HepG2 (cell line): ENCODE data around the gene MLX. TPM values are rescaled to one million over a fixed set of nuclear protein-coding genes. Genes with fewer than 3 reads are reported as not detected.

Experiments
- CEBPG ChIP-seq: IDR thresholded peaks from 2 replicates; pipeline ENCODE4 v1.6.1; 2016
- MYC ChIP-seq: sonication (generic); formaldehyde crosslinking; IDR thresholded peaks from 2 replicates; pipeline ENCODE4 v1.9.0; 2021; ENCODE audit warnings: missing genetic modification reagents, borderline replicate concordance
- NR2C2 ChIP-seq: sonication (generic); formaldehyde crosslinking; IDR thresholded peaks from 2 replicates; pipeline ENCODE4 v1.4.0; 2020; ENCODE audit warnings: missing genetic modification reagents, mild to moderate bottlenecking, moderate library complexity, borderline replicate concordance
- ZBTB3 ChIP-seq: sonication (generic); formaldehyde crosslinking; IDR thresholded peaks from 2 replicates; pipeline ENCODE4 v1.4.0; 2020; ENCODE audit warnings: low read depth, mild to moderate bottlenecking, moderate library complexity, missing genetic modification reagents, borderline replicate concordance
- ZNF17 ChIP-seq: sonication (generic); formaldehyde crosslinking; IDR thresholded peaks from 2 replicates; pipeline ENCODE4 v1.5.0; 2020; ENCODE audit warnings: mild to moderate bottlenecking, missing genetic modification reagents
- ZNF83 ChIP-seq: sonication (generic); formaldehyde crosslinking; IDR thresholded peaks from 2 replicates; pipeline ENCODE4 v1.4.0; 2020; ENCODE audit warnings: missing genetic modification reagents, mild to moderate bottlenecking, borderline replicate concordance
- ZNF841 ChIP-seq: sonication (generic); formaldehyde crosslinking; IDR thresholded peaks from 2 replicates; pipeline ENCODE4 v1.8.1; 2023; ENCODE audit warnings: missing genetic modification reagents, borderline replicate concordance
- ZNF878 ChIP-seq: sonication (generic); formaldehyde crosslinking; IDR thresholded peaks from 2 replicates; pipeline ENCODE4 v1.8.1; 2023; ENCODE audit warnings: mild to moderate bottlenecking, missing genetic modification reagents, moderate library complexity
- polyA plus RNA-seq, 8 experiments: library from polyadenylated mRNA; depleted of rRNA in 3 of 8; stranded (reverse) in 7 of 8; unstranded in 1 of 8; fragments of >200 nt; fragmentation: Illumina TruSeq in 4 of 8; extraction: Trizol in 4 of 8; gene quantifications; 2 replicates each; pipeline versions ENCODE4 v1.2.1 to v1.2.3, GENCODE V29; 2011 to 2016; ENCODE audit warnings: low read depth in 4 of 8, missing spikeins in 1 of 8, mixed read lengths in 1 of 8; ENCODE audit not compliant: insufficient read depth in 1 of 8
- total RNA-seq, 5 experiments: library from RNA; depleted of rRNA; stranded (reverse); fragments of >200 nt; fragmentation: Illumina TruSeq; extraction: Trizol; gene quantifications; 2 replicates each; pipeline ENCODE4 v1.2.3, GENCODE V29; 2016; ENCODE audit warnings: low read depth in 1 of 5
- TF ChIP-seq, protein P1 (sequence below): sonication (generic); formaldehyde crosslinking; IDR thresholded peaks from 2 replicates; pipeline ENCODE4 v1.5.0; 2020; ENCODE audit warnings: mild to moderate bottlenecking, missing genetic modification reagents
- TF ChIP-seq, protein P2 (sequence below): sonication (generic); formaldehyde crosslinking; conservative IDR thresholded peaks from 2 replicates; pipeline ENCODE4 v1.4.0; 2020; ENCODE audit warnings: missing genetic modification reagents
- TF ChIP-seq, protein P3 (sequence below): sonication (generic); formaldehyde crosslinking; IDR thresholded peaks from 2 replicates; pipeline ENCODE4 v1.4.0; 2020; ENCODE audit warnings: missing genetic modification reagents, borderline replicate concordance
- TF ChIP-seq, protein P4 (sequence below): sonication (generic); formaldehyde crosslinking; IDR thresholded peaks from 2 replicates; pipeline ENCODE4 v1.4.0; 2020; ENCODE audit warnings: missing genetic modification reagents
- TF ChIP-seq, protein P5 (sequence below): sonication (generic); formaldehyde crosslinking; conservative IDR thresholded peaks from 2 replicates; pipeline ENCODE4 v1.8.0; 2022; ENCODE audit warnings: low read depth, missing genetic modification reagents
- TF ChIP-seq, protein P6 (sequence below): sonication (generic); formaldehyde crosslinking; IDR thresholded peaks from 2 replicates; pipeline ENCODE4 v1.5.0; 2020; ENCODE audit warnings: missing genetic modification reagents

Gene MLX
- total and polyA plus RNA-seq, 2 of the 13 experiments (the other 11 are each of a cell fraction or from before 2014, with no cell fraction given): 38.9 to 74.4 TPM

DNA sequence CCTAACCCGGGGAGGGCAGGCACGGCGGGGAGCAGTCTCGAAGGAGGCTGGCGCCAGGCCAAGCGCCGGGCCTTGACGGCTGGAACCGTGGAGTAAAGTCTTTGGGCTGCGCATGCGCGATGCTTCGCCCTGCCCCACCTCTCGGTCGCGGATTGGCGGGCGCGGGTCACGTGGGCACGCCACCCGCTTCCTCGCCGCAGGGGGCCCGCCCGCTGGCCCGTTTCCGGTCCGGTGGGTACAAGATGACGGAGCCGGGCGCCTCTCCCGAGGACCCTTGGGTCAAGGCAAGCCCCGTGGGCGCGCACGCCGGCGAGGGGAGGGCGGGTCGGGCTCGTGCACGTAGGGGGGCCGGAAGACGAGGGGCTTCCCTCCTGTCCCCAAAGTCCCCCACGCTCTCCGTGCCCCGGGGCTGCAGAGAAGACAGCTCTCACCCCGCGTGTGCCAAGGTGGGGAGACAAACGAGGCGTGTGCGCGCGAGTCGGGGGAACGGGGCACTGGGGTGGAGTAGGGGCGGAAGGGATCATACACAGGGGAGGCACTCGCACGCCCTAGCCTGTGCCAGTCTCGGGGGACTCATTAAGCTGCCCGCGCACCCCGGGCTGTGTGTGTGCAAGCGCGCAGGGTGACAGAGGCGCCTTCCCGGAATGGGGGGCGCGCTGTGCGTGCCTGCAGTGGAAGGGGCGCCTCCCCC, at the start of gene MLX (continued):
- TF ChIP-seq ZNF841 (CRISPR knock-in tag) (no peak; the same call in 1 of the 2 replicates), ZNF83 (CRISPR knock-in tag) (peak; percentile 49; the same call in 1 of the 2 replicates), ZBTB3 (CRISPR knock-in tag) (peak; percentile 81; the same call in 1 of the 2 replicates), MYC (CRISPR knock-in tag) (peak; percentile 90), CEBPG (CRISPR knock-in tag) (no peak), NR2C2 (CRISPR knock-in tag) (peak; percentile 89), ZNF878 (CRISPR knock-in tag) (no peak), ZNF17 (CRISPR knock-in tag) (no peak)
- TF ChIP-seq, protein P1, sequence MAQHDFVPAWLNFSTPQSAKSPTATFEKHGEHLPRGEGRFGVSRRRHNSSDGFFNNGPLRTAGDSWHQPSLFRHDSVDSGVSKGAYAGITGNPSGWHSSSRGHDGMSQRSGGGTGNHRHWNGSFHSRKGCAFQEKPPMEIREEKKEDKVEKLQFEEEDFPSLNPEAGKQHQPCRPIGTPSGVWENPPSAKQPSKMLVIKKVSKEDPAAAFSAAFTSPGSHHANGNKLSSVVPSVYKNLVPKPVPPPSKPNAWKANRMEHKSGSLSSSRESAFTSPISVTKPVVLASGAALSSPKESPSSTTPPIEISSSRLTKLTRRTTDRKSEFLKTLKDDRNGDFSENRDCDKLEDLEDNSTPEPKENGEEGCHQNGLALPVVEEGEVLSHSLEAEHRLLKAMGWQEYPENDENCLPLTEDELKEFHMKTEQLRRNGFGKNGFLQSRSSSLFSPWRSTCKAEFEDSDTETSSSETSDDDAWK: no peak
- TF ChIP-seq, protein P2, sequence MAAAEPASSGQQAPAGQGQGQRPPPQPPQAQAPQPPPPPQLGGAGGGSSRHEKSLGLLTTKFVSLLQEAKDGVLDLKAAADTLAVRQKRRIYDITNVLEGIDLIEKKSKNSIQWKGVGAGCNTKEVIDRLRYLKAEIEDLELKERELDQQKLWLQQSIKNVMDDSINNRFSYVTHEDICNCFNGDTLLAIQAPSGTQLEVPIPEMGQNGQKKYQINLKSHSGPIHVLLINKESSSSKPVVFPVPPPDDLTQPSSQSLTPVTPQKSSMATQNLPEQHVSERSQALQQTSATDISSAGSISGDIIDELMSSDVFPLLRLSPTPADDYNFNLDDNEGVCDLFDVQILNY (CRISPR knock-in tag): no peak
- TF ChIP-seq, protein P3, sequence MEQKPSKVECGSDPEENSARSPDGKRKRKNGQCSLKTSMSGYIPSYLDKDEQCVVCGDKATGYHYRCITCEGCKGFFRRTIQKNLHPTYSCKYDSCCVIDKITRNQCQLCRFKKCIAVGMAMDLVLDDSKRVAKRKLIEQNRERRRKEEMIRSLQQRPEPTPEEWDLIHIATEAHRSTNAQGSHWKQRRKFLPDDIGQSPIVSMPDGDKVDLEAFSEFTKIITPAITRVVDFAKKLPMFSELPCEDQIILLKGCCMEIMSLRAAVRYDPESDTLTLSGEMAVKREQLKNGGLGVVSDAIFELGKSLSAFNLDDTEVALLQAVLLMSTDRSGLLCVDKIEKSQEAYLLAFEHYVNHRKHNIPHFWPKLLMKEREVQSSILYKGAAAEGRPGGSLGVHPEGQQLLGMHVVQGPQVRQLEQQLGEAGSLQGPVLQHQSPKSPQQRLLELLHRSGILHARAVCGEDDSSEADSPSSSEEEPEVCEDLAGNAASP (CRISPR knock-in tag): peak; percentile 39; the same call in 1 of the 2 replicates
- TF ChIP-seq, protein P4, sequence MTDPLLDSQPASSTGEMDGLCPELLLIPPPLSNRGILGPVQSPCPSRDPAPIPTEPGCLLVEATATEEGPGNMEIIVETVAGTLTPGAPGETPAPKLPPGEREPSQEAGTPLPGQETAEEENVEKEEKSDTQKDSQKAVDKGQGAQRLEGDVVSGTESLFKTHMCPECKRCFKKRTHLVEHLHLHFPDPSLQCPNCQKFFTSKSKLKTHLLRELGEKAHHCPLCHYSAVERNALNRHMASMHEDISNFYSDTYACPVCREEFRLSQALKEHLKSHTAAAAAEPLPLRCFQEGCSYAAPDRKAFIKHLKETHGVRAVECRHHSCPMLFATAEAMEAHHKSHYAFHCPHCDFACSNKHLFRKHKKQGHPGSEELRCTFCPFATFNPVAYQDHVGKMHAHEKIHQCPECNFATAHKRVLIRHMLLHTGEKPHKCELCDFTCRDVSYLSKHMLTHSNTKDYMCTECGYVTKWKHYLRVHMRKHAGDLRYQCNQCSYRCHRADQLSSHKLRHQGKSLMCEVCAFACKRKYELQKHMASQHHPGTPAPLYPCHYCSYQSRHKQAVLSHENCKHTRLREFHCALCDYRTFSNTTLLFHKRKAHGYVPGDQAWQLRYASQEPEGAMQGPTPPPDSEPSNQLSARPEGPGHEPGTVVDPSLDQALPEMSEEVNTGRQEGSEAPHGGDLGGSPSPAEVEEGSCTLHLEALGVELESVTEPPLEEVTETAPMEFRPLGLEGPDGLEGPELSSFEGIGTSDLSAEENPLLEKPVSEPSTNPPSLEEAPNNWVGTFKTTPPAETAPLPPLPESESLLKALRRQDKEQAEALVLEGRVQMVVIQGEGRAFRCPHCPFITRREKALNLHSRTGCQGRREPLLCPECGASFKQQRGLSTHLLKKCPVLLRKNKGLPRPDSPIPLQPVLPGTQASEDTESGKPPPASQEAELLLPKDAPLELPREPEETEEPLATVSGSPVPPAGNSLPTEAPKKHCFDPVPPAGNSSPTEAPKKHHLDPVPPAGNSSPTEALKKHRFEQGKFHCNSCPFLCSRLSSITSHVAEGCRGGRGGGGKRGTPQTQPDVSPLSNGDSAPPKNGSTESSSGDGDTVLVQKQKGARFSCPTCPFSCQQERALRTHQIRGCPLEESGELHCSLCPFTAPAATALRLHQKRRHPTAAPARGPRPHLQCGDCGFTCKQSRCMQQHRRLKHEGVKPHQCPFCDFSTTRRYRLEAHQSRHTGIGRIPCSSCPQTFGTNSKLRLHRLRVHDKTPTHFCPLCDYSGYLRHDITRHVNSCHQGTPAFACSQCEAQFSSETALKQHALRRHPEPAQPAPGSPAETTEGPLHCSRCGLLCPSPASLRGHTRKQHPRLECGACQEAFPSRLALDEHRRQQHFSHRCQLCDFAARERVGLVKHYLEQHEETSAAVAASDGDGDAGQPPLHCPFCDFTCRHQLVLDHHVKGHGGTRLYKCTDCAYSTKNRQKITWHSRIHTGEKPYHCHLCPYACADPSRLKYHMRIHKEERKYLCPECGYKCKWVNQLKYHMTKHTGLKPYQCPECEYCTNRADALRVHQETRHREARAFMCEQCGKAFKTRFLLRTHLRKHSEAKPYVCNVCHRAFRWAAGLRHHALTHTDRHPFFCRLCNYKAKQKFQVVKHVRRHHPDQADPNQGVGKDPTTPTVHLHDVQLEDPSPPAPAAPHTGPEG (CRISPR knock-in tag): no peak
- TF ChIP-seq, protein P5, sequence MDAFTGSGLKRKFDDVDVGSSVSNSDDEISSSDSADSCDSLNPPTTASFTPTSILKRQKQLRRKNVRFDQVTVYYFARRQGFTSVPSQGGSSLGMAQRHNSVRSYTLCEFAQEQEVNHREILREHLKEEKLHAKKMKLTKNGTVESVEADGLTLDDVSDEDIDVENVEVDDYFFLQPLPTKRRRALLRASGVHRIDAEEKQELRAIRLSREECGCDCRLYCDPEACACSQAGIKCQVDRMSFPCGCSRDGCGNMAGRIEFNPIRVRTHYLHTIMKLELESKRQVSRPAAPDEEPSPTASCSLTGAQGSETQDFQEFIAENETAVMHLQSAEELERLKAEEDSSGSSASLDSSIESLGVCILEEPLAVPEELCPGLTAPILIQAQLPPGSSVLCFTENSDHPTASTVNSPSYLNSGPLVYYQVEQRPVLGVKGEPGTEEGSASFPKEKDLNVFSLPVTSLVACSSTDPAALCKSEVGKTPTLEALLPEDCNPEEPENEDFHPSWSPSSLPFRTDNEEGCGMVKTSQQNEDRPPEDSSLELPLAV: no peak
- TF ChIP-seq, protein P6, sequence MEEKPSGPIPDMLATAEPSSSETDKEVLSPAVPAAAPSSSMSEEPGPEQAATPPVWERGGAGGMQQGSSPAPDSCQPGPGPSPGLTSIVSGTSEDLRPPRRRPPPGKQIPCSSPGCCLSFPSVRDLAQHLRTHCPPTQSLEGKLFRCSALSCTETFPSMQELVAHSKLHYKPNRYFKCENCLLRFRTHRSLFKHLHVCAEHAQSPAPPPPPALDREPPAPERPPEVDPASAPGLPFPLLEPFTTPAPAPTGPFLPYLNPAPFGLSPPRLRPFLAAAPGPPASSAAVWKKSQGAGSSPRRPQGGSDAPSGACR (CRISPR knock-in tag): peak; percentile 98; the same call in 1 of the 2 replicates
